ENCODE measurements around the gene MCM7. TPM values are rescaled to one million over a fixed set of nuclear protein-coding genes. Genes with fewer than 3 reads are reported as not detected.

MCM7 gene
- total and polyA plus RNA-seq, 2 donors from 2014 or later = 21.0 to 47.2 TPM

GRCh38 chr7:100124301-100125230, 23.4 kb upstream of the MCM7 start:
- peak in 1 of 5 donors; percentile 45 for DNase-seq
- intact Hi-C loops (cut with DNase I) = no loop called here
- H3K4me3 ChIP-seq (ENCODE audit: low read length in 3 of 3) = no peak overlapping the region
- H3K27me3 ChIP-seq (ENCODE audit: control insufficient read depth, insufficient read depth, low read length) = no peaks in the 10 kb centered on the region
- H3K27ac ChIP-seq (ENCODE audit: low read depth in 2 of 2, low read length in 2 of 2) = no peak overlapping the region
- no peaks in the 10 kb centered on the region for H3K9me3 ChIP-seq (ENCODE audit: control insufficient read depth in 2 of 3, insufficient read depth in 1 of 3, low read length in 3 of 3)
- TF ChIP-seq CTCF (IDR thresholded peaks at IDR 0.05; ENCODE audit: borderline replicate concordance, extremely low read depth, insufficient read depth) = no peak
- peaks cover 0 to 19% (median 15%) of the 10 kb centered on the region in 3 donors for H3K4me1 ChIP-seq (ENCODE audit: control insufficient read depth in 2 of 3, insufficient read depth in 2 of 3, low read depth in 1 of 3, low read length in 3 of 3)
- no peaks in the 10 kb centered on the region for H3K36me3 ChIP-seq (ENCODE audit: control insufficient read depth in 2 of 3, insufficient read depth in 3 of 3, low read length in 3 of 3)
- H3K9ac ChIP-seq (ENCODE audit: low read length in 3 of 3) = no peak overlapping the region
- no peak for FAIRE-seq

DNA sequence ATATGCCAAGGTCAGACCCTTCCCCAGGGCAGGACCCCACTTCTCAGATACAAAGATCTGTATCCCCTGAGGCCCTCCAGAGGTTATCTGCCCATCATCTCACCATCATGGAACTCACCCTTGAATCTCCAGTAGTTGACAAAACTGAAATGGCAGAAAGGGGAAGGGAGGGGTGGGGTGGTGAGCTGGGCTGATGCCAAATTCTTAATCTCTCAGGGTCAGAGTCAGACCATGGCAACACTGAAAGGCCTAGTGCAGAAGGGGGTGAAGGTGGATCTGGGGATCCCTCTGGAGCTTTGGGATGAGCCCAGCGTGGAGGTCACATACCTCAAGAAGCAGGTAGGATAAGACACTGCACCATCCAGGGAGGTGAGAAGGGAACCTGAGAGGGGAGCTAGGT, 21.4 kb upstream of the MCM7 start:
- no peak for TF ChIP-seq CTCF (IDR thresholded peaks at IDR 0.05; ENCODE audit: borderline replicate concordance, extremely low read depth, insufficient read depth)
- H3K4me3 ChIP-seq (ENCODE audit: low read length in 3 of 3) = no peak overlapping the region
- DNase-seq = no peak
- no peaks in the 10 kb centered on the region for H3K27me3 ChIP-seq (ENCODE audit: control insufficient read depth, insufficient read depth, low read length)
- no peaks in the 10 kb centered on the region for H3K9me3 ChIP-seq (ENCODE audit: control insufficient read depth in 2 of 3, insufficient read depth in 1 of 3, low read length in 3 of 3)
- FAIRE-seq = no peak
- no peaks in the 10 kb centered on the region for H3K36me3 ChIP-seq (ENCODE audit: control insufficient read depth in 2 of 3, insufficient read depth in 3 of 3, low read length in 3 of 3)
- H3K4me1 ChIP-seq (ENCODE audit: control insufficient read depth in 2 of 3, insufficient read depth in 2 of 3, low read depth in 1 of 3, low read length in 3 of 3) = peaks cover 0 to 16% (median 16%) of the 10 kb centered on the region in 3 donors
- no peak overlapping the region for H3K9ac ChIP-seq (ENCODE audit: low read length in 3 of 3)
- intact Hi-C loops (cut with DNase I) = no loop called here
- H3K27ac ChIP-seq (ENCODE audit: low read depth in 2 of 2, low read length in 2 of 2) = no peak overlapping the region

DNA sequence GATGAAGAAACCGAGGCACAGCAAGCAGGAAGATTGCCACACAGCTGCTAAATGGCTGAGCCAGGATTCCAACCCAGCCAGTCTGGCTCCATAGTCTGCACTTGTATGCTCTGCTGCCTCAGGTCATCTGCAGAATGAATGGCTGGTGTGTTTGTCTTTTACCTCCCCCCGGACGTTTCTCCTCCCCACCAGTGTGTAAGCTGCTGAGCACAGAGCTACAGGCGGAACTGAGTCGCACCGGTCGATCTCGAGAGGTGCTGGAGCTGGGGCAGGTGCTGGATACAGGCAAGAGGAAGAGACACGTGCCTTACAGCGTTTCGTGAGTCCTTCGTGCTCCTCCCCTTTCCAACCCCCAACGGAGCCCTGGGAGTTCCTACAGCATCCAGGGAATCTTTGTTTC, 20.9 kb upstream of the MCM7 start:
- intact Hi-C loops (cut with DNase I) = no loop called here
- H3K36me3 ChIP-seq (ENCODE audit: control insufficient read depth in 2 of 3, insufficient read depth in 3 of 3, low read length in 3 of 3) = no peaks in the 10 kb centered on the region
- H3K27me3 ChIP-seq (ENCODE audit: control insufficient read depth, insufficient read depth, low read length) = no peaks in the 10 kb centered on the region
- H3K4me3 ChIP-seq (ENCODE audit: low read length in 3 of 3) = no peak overlapping the region
- FAIRE-seq (no peak), DNase-seq (peak in 1 of 5 donors; percentile 47)
- H3K9ac ChIP-seq (ENCODE audit: low read length in 3 of 3) = no peak overlapping the region
- no peak overlapping the region for H3K27ac ChIP-seq (ENCODE audit: low read depth in 2 of 2, low read length in 2 of 2)
- peaks cover 0 to 16% (median 16%) of the 10 kb centered on the region in 3 donors for H3K4me1 ChIP-seq (ENCODE audit: control insufficient read depth in 2 of 3, insufficient read depth in 2 of 3, low read depth in 1 of 3, low read length in 3 of 3)
- TF ChIP-seq CTCF (IDR thresholded peaks at IDR 0.05; ENCODE audit: borderline replicate concordance, extremely low read depth, insufficient read depth) = no peak
- H3K9me3 ChIP-seq (ENCODE audit: control insufficient read depth in 2 of 3, insufficient read depth in 1 of 3, low read length in 3 of 3) = no peaks in the 10 kb centered on the region

Data from kidney (tissue), 14 donors.